IgD-negative memory B cell (primary cell): ENCODE measurements around the gene PCDHB5. TPM values are rescaled to one million over a fixed set of nuclear protein-coding genes. Genes with fewer than 3 reads are reported as not detected.
"Not testable (repeated sequence)": the region's sequence is repeated elsewhere in the genome, so short reads cannot be mapped to it uniquely, and the experiment has no call there.

Experiments
- H3K27ac Mint-ChIP-seq, 3 donors: one replicate each; pipeline ENCODE4 v1.8.0; 2020 to 2022; ENCODE audit warnings: mild to moderate bottlenecking in 3 of 3, mixed read lengths in 3 of 3, moderate library complexity in 1 of 3
- H3K27me3 Mint-ChIP-seq: one replicate; pipeline ENCODE4 v1.8.0; 2021; ENCODE audit warnings: mixed read lengths
- H3K36me3 Mint-ChIP-seq: one replicate; pipeline ENCODE4 v1.8.0; 2020; ENCODE audit warnings: mild to moderate bottlenecking, mixed read lengths
- H3K4me1 Mint-ChIP-seq, 3 donors: one replicate each; pipeline ENCODE4 v1.8.0; 2020 to 2022; ENCODE audit warnings: mixed read lengths in 3 of 3, mild to moderate bottlenecking in 1 of 3
- H3K4me3 Mint-ChIP-seq, 4 donors: one replicate each; pipeline ENCODE4 v1.8.0; 2020 to 2022; ENCODE audit warnings: mild to moderate bottlenecking in 4 of 4, mixed read lengths in 4 of 4, moderate library complexity in 3 of 4
- H3K9me3 Mint-ChIP-seq, 3 donors: one replicate each; pipeline ENCODE4 v1.8.0; 2020 to 2021; ENCODE audit warnings: mixed read lengths in 3 of 3, mild to moderate bottlenecking in 1 of 3
- polyA plus RNA-seq: library from polyadenylated mRNA; unstranded; fragments of 300-500 nt; fragmentation: Illumina TruSeq; gene quantifications from one replicate; pipeline ENCODE4 v1.2.3, GENCODE V29; 2021

PCDHB5 gene
- polyA plus RNA-seq, 1 donor from 2014 or later, result not detected

DNA sequence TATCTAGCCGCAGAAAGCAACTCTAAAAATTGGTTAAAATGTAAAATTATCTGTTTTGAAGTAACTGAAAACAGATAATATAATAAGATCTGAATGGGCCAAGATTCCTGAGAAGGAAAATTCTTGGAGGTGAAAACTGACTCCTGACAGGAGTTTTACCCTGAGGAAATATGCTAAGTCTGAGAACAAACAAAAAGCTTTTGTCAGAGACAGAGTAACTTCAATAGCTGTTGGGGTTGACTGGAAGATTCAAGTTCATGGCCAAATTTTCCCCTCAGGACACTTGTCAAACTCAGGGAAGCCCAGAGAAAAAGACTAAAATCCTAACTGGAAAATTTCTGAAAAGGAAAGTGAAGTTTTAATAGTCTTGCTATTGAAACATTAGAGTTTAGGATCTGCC lies 7.7 kb upstream of the PCDHB5 start:
- Mint-ChIP-seq H3K27me3 (peaks cover 7% of the 10 kb centered on the region), H3K4me1 (peaks cover 0 to 1% (median 0%) of the 10 kb centered on the region in 3 donors), H3K4me3 (no peak overlapping the region), H3K27ac (no peak overlapping the region), H3K36me3 (no peaks in the 10 kb centered on the region), H3K9me3 (peaks cover 2 to 14% (median 5%) of the 10 kb centered on the region in 3 donors)

DNA sequence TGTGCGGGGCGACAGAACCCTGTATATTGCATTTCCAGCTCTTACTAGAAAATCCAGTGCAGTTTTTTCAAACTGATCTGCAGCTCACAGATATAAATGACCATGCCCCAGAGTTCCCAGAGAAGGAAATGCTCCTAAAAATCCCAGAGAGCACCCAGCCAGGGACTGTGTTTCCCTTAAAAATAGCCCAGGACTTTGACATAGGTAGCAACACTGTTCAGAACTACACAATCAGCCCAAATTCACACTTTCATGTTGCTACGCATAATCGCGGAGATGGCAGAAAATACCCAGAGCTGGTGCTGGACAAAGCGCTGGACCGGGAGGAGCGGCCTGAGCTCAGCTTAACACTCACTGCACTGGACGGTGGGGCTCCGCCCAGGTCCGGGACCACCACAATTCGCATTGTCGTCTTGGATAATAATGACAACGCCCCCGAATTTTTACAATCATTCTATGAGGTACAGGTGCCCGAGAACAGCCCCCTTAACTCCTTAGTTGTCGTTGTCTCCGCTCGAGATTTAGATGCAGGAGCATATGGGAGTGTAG lies 786 bp downstream of the PCDHB5 start:
- peaks cover 16 to 40% (median 25%) of the 10 kb centered on the region in 3 donors for H3K9me3 Mint-ChIP-seq

DNA sequence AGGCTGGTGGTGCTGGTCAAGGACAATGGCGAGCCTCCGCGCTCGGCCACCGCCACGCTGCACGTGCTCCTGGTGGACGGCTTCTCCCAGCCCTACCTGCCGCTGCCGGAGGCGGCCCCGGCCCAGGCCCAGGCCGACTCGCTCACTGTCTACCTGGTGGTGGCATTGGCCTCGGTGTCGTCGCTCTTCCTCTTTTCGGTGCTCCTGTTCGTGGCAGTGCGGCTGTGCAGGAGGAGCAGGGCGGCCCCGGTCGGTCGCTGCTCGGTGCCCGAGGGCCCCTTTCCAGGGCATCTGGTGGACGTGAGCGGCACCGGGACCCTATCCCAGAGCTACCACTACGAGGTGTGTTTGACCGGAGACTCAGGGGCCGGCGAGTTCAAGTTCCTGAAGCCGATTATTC lies 2.3 kb downstream of the PCDHB5 start:
- H3K36me3 Mint-ChIP-seq, H3K27ac Mint-ChIP-seq, H3K4me1 Mint-ChIP-seq, H3K27me3 Mint-ChIP-seq, H3K4me3 Mint-ChIP-seq: not testable (repeated sequence)
- peaks cover 21 to 36% (median 25%) of the 10 kb centered on the region in 3 donors for H3K9me3 Mint-ChIP-seq

More for the DNA sequence above, 786 bp downstream of the PCDHB5 start:
- H3K27ac Mint-ChIP-seq, result no peak overlapping the region
- no peaks in the 10 kb centered on the region for H3K4me1 Mint-ChIP-seq
- H3K4me3 Mint-ChIP-seq, result peak overlapping the region in 1 of 4 donors; percentile 44
- H3K36me3 Mint-ChIP-seq, result peaks cover 1% of the 10 kb centered on the region
- H3K27me3 Mint-ChIP-seq, result no peaks in the 10 kb centered on the region

DNA sequence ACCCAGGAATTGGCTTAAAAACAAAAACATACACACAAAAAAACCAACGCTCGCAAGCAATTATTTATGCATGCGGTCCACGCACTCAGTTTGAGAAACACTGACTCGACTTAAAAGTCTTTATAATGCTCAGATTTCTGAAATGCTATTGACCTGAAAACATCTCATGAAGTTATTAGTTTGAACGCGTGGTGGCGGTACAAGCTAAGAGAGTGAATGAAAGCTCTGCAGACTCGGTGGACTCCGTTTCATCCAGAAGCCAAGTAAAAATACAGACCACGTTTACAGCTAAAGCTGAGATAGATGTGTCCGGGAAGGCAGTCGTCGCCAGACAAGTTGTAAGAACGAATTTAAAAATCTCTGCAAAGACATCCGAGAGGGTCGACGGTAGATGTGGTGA lies 14.8 kb downstream of the PCDHB5 start, which contains the start of gene PCDHB6:
TSS of gene PCDHB6 (plus strand) at position 246 of the 400 bp plus-strand sequence. CDS start 201 bp downstream, outside the sequence.
- Mint-ChIP-seq H3K27ac (peak within 1 kb of the TSS in 1 of 3 donors; percentile 72), H3K4me3 (peak within 1 kb of the TSS in 3 of 4 donors; percentile 37 to 79 (median 71)), H3K4me1 (peaks cover 3 to 5% (median 4%) of the 10 kb centered on the region in 3 donors), H3K36me3 (peaks cover 2% of the 10 kb centered on the region), H3K9me3 (peaks cover 4 to 21% (median 7%) of the 10 kb centered on the region in 3 donors), H3K27me3 (peaks cover 10% of the 10 kb centered on the region)

DNA sequence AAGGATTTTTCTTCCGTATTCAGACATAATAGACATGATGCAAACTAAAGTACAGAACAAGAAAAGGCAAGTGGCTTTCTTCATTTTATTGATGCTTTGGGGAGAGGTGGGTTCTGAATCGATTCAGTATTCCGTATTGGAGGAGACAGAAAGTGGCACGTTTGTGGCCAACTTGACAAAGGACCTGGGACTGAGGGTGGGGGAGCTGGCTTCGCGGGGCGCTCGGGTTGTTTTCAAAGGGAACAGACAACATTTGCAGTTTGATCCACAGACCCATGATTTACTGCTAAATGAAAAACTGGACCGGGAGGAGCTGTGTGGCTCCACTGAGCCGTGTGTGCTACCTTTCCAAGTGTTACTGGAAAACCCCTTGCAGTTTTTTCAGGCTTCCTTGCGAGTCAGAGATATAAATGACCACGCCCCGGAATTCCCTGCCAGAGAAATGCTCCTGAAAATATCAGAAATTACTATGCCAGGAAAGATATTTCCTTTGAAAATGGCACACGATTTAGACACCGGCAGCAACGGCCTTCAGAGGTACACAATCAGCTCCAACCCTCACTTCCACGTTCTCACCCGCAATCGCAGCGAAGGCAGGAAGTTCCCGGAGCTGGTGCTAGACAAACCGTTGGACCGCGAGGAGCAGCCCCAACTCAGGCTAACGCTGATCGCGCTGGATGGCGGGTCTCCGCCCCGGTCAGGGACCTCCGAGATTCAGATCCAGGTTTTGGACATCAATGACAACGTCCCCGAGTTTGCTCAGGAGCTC lies 15.4 kb downstream of the PCDHB5 start:
- H3K27me3 Mint-ChIP-seq, result peaks cover 10% of the 10 kb centered on the region
- peak overlapping the region in 1 of 3 donors; percentile 72 for H3K27ac Mint-ChIP-seq
- peaks cover 3 to 5% (median 4%) of the 10 kb centered on the region in 3 donors for H3K4me1 Mint-ChIP-seq
- H3K4me3 Mint-ChIP-seq, result peak overlapping the region in 3 of 4 donors; percentile 37 to 79 (median 71)
- H3K9me3 Mint-ChIP-seq, result peaks cover 4 to 21% (median 7%) of the 10 kb centered on the region in 3 donors
- H3K36me3 Mint-ChIP-seq, result no peaks in the 10 kb centered on the region

DNA sequence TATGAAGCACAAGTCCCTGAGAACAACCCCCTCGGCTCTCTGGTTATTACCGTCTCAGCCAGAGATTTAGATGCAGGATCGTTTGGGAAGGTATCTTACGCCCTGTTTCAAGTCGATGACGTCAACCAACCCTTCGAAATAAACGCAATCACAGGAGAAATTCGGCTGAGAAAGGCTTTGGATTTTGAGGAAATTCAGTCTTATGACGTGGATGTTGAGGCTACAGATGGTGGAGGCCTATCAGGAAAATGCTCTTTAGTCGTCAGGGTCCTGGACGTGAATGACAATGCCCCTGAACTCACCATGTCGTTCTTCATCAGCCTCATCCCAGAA lies 16.0 kb downstream of the PCDHB5 start:
- no peak overlapping the region for H3K27ac Mint-ChIP-seq
- H3K9me3 Mint-ChIP-seq, result peaks cover 4 to 22% (median 7%) of the 10 kb centered on the region in 3 donors
- peaks cover 13% of the 10 kb centered on the region for H3K27me3 Mint-ChIP-seq
- H3K4me3 Mint-ChIP-seq, result peak overlapping the region in 1 of 4 donors; percentile 18
- H3K36me3 Mint-ChIP-seq, result no peaks in the 10 kb centered on the region
- H3K4me1 Mint-ChIP-seq, result peaks cover 4 to 5% (median 4%) of the 10 kb centered on the region in 3 donors

DNA sequence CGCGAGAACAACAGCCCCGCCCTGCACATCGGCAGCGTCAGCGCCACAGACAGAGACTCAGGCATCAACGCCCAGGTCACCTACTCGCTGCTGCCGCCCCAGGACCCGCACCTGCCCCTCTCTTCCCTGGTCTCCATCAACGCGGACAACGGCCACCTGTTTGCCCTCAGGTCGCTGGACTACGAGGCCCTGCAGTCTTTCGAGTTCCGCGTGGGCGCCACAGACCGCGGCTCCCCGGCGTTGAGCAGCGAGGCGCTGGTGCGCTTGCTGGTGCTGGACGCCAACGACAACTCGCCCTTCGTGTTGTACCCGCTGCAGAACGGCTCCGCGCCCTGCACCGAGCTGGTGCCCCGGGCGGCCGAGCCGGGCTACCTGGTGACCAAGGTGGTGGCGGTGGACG lies 16.6 kb downstream of the PCDHB5 start:
- not testable (repeated sequence) for H3K27ac Mint-ChIP-seq, H3K4me3 Mint-ChIP-seq, H3K4me1 Mint-ChIP-seq, H3K36me3 Mint-ChIP-seq
- H3K9me3 Mint-ChIP-seq, result peaks cover 4 to 26% (median 11%) of the 10 kb centered on the region in 3 donors
- peaks cover 13% of the 10 kb centered on the region for H3K27me3 Mint-ChIP-seq

DNA sequence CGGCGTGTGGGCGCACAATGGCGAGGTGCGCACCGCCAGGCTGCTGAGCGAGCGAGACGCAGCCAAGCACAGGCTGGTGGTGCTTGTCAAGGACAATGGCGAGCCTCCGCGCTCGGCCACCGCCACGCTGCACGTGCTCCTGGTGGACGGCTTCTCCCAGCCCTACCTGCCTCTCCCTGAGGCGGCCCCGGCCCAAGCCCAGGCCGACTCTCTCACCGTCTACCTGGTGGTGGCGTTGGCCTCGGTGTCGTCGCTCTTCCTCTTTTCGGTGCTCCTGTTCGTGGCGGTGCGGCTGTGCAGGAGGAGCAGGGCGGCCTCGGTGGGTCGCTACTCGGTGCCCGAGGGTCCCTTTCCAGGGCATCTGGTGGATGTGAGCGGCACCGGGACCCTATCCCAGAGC lies 17.1 kb downstream of the PCDHB5 start:
- H3K27ac Mint-ChIP-seq, H3K36me3 Mint-ChIP-seq, H3K4me3 Mint-ChIP-seq, H3K4me1 Mint-ChIP-seq: not testable (repeated sequence)
- Mint-ChIP-seq H3K9me3 (peaks cover 4 to 26% (median 11%) of the 10 kb centered on the region in 3 donors), H3K27me3 (peaks cover 13% of the 10 kb centered on the region)

DNA sequence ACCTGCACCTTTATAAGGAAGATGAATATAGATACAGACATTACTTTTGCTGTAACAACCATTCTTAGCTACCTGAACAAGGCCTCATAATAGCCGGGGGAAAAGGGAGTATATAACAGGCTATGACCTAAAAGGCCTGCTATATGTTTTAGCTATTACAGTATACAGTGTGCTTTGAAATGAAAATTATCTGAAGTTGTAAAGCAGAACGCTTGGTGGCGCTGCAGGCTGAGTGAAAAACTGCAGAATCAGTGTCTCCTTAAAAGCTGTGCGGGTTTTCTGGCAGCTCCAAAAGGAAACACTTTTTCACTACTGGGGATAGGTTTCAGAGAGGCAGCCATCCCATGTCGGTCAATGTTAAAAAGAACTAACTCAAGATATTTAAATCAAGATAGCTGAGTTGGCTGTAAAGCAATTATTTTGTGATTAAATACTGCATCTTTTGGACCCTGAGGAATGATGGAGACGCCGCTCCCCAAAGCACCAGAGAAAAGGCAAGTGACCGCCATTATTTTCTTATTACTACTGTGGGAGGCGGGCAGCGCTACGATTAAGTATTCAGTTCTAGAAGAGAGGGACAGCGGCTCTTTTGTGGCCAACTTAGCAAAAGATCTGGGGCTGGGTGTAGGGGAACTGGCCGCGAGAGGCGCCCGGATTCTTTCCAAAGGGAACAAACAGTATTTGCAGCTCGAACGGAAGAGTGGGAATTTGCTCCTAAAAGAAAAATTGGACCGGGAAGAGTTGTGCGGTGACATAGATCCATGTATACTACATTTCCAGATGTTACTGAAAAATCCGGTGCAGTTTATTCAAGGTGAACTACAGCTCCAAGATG lies 20.8 kb downstream of the PCDHB5 start:
- Mint-ChIP-seq H3K27me3 (peaks cover 10% of the 10 kb centered on the region), H3K36me3 (no peaks in the 10 kb centered on the region), H3K27ac (no peak overlapping the region), H3K9me3 (peaks cover 4 to 20% (median 10%) of the 10 kb centered on the region in 3 donors), H3K4me1 (peaks cover 0 to 3% (median 0%) of the 10 kb centered on the region in 3 donors), H3K4me3 (no peak overlapping the region)

DNA sequence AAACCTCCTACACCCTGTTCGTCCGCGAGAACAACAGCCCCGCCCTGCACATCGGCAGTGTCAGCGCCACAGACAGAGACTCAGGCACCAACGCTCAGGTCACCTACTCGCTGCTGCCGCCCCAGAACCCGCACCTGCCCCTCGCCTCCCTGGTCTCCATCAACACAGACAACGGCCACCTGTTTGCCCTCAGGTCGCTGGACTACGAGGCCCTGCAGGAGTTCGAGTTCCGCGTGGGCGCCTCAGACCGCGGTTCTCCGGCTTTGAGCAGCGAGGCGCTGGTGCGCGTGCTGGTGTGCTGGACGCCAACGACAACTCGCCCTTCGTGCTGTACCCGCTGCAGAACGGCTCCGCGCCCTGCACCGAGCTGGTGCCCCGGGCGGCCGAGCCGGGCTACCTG lies 22.4 kb downstream of the PCDHB5 start:
- peaks cover 4 to 14% (median 10%) of the 10 kb centered on the region in 3 donors for H3K9me3 Mint-ChIP-seq
- H3K27ac Mint-ChIP-seq, H3K27me3 Mint-ChIP-seq, H3K4me1 Mint-ChIP-seq, H3K36me3 Mint-ChIP-seq, H3K4me3 Mint-ChIP-seq: not testable (repeated sequence)

DNA sequence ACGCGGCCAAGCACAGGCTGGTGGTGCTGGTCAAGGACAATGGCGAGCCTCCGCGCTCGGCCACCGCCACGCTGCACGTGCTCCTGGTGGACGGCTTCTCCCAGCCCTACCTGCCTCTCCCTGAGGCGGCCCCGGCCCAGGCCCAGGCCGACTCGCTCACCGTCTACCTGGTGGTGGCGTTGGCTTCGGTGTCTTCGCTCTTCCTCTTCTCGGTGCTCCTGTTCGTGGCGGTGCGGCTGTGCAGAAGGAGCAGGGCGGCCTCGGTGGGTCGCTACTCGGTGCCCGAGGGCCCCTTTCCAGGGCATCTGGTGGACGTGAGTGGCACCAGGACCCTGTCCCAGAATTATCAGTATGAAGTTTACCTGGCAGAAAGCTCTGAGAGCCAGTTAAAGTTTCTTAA lies 22.9 kb downstream of the PCDHB5 start:
- not testable (repeated sequence) for H3K36me3 Mint-ChIP-seq, H3K27me3 Mint-ChIP-seq, H3K4me3 Mint-ChIP-seq, H3K4me1 Mint-ChIP-seq, H3K27ac Mint-ChIP-seq
- H3K9me3 Mint-ChIP-seq, result peaks cover 4 to 15% (median 10%) of the 10 kb centered on the region in 3 donors

DNA sequence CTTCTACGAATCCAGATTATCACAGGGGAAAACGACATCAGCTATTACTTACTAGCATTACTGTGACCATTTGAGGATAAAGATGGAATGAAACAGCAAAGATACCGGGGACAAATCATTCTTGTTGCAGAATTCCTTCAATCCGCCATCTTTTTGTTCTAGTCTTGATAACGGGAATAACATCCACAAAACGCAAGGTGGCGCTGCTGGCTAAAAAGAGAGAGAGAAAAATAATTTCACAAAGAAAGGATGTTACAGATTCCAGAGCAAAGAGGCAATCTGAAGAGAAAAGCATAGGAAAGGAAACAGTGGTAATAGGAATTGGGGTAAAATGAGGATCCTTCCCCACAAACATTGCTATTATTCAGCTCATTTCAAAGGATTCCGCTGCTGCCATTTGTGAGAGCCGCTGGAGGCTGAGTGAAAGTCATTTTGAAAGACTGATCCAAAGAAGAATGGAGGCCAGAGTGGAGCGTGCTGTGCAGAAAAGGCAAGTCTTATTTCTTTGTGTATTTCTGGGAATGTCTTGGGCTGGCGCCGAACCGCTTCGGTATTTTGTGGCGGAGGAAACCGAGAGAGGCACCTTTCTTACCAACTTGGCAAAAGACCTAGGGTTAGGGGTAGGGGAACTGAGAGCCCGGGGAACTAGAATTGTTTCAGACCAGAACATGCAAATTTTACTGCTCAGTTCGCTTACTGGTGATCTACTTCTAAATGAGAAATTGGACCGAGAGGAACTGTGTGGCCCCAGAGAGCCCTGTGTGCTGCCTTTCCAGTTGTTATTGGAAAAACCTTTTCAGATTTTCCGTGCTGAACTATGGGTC lies 37.6 kb downstream of the PCDHB5 start, which contains the start of gene PCDHB7:
TSS of gene PCDHB7 (plus strand) at position 264 of the 824 bp plus-strand sequence. CDS start at position 456, 192 bp downstream.
- Mint-ChIP-seq H3K27ac (no peak within 1 kb of the TSS), H3K4me3 (no peak within 1 kb of the TSS), H3K4me1 (peaks cover 0 to 2% (median 0%) of the 10 kb centered on the region in 3 donors), H3K27me3 (peaks cover 14% of the 10 kb centered on the region), H3K9me3 (peaks cover 2 to 11% (median 4%) of the 10 kb centered on the region in 3 donors), H3K36me3 (peaks cover 2% of the 10 kb centered on the region)

DNA sequence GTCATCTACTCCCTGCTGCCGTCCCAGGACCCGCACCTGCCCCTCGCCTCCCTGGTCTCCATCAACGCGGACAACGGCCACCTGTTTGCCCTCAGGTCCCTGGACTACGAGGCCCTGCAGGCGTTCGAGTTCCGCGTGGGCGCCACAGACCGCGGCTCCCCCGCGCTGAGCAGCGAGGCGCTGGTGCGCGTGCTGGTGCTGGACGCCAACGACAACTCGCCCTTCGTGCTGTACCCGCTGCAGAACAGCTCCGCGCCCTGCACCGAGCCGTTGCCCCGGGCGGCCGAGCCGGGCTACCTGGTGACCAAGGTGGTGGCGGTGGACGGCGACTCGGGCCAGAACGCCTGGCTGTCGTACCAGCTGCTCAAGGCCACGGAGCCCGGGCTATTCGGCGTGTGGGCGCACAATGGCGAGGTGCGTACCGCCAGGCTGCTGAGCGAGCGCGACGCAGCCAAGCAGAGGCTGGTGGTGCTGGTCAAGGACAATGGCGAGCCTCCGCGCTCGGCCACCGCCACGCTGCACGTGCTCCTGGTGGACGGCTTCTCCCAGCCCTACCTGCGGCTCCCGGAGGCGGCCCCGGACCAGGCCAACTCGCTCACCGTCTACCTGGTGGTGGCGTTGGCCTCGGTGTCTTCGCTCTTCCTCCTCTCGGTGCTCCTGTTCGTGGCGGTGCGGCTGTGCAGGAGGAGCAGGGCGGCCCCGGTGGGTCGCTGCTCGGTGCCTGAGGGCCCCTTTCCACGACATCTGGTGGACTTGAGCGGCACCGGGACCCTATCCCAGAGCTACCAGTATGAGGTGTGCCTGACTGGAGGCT lies 39.5 kb downstream of the PCDHB5 start:
- H3K9me3 Mint-ChIP-seq, H3K36me3 Mint-ChIP-seq, H3K27ac Mint-ChIP-seq, H3K27me3 Mint-ChIP-seq, H3K4me1 Mint-ChIP-seq, H3K4me3 Mint-ChIP-seq: not testable (repeated sequence)
